ENCODE results near the gene RFPL1.

DNA sequence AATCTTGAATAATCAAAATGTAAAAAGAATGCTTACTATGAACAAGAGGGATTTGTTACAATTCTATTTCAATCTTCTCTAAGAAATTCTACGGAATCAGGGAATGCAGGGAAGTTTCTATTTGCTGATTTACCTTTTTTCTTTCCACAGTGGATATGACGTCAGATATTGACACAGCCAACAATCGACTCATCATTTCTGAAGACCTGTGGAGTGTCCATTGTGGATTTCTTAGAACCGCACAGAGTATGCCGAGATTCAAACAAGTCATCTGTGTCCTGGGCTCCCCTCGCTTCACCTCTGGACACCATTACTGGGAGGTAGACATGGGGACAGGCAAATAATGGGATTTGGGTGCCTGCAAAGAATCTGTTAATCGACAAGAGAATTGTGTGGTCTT lies 4.1 kb upstream of the RFPL1 start:
- TF ChIP-seq EZH2 (IDR thresholded peaks at IDR 0.05; ENCODE audit: borderline replicate concordance), result no peak
- TF ChIP-seq, protein P1, sequence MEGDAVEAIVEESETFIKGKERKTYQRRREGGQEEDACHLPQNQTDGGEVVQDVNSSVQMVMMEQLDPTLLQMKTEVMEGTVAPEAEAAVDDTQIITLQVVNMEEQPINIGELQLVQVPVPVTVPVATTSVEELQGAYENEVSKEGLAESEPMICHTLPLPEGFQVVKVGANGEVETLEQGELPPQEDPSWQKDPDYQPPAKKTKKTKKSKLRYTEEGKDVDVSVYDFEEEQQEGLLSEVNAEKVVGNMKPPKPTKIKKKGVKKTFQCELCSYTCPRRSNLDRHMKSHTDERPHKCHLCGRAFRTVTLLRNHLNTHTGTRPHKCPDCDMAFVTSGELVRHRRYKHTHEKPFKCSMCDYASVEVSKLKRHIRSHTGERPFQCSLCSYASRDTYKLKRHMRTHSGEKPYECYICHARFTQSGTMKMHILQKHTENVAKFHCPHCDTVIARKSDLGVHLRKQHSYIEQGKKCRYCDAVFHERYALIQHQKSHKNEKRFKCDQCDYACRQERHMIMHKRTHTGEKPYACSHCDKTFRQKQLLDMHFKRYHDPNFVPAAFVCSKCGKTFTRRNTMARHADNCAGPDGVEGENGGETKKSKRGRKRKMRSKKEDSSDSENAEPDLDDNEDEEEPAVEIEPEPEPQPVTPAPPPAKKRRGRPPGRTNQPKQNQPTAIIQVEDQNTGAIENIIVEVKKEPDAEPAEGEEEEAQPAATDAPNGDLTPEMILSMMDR (IDR thresholded peaks at IDR 0.05; ENCODE audit: poor library complexity), result no peak
